Suprapubic skin (tissue), 4 donors: ENCODE measurements around the gene INPP1. TPM values are rescaled to one million over a fixed set of nuclear protein-coding genes. Genes with fewer than 3 reads are reported as not detected.
A peak's percentile ranks its signal among the peaks of the same experiment; 100 is the strongest.
"Not testable (repeated sequence)": the region's sequence is repeated elsewhere in the genome, so short reads cannot be mapped to it uniquely, and the experiment has no call there.

Experiments used
- DNase-seq, 2 donors: peaks; one replicate each; pipeline ENCODE4 v3.0.0-alpha.2; 2019; ENCODE audit warnings: low spot score in 2 of 2
- H3K27ac ChIP-seq: fragments of 200-600 bp; sonication (generic); one replicate; pipeline ENCODE4 v1.5.1; 2019
- H3K27me3 ChIP-seq: fragments of 200-600 bp; sonication (generic); one replicate; pipeline ENCODE4 v1.5.1; 2019
- H3K36me3 ChIP-seq: fragments of 200-600 bp; sonication (generic); one replicate; pipeline ENCODE4 v1.5.1; 2019
- H3K4me1 ChIP-seq: fragments of 200-600 bp; sonication (generic); one replicate; pipeline ENCODE4 v1.5.1; 2019
- H3K4me3 ChIP-seq: fragments of 200-600 bp; sonication (generic); one replicate; pipeline ENCODE4 v1.5.1; 2019; ENCODE audit warnings: mild to moderate bottlenecking
- H3K9me3 ChIP-seq: fragments of 200-600 bp; sonication (generic); one replicate; pipeline ENCODE4 v1.5.1; 2019
- EP300 ChIP-seq: sonication (generic); formaldehyde crosslinking; IDR thresholded peaks from one replicate; pipeline ENCODE4 v1.6.1; 2017; ENCODE audit warnings: antibody characterized with exemption
- POLR2A ChIP-seq, 2 donors: fragments of 450-650 bp; IDR thresholded peaks; one replicate each; pipeline ENCODE4 v1.6.1; 2017; ENCODE audit warnings: antibody characterized with exemption in 2 of 2, mild to moderate bottlenecking in 2 of 2, moderate library complexity in 2 of 2
- POLR2AphosphoS5 ChIP-seq, 3 donors: sonication (generic); formaldehyde crosslinking; IDR thresholded peaks; one replicate each; pipeline ENCODE4 v1.6.1; 2017; ENCODE audit warnings: antibody characterized with exemption in 3 of 3
- WGBS: methylation state at CpG from one replicate; pipeline ENCODE4 v1.1.5; 2018; 5-methylcytosine and 5-hydroxymethylcytosine counted together
- total RNA-seq, 4 donors: library from RNA; depleted of rRNA; stranded (reverse); fragments of >200 nt; gene quantifications; one replicate each; pipeline ENCODE4 v1.1.0, GENCODE V29; 2016
- TF ChIP-seq, protein P1 (sequence below), 2 donors: fragments of 200-600 bp in 1 of 2; fragments of 450-650 bp in 1 of 2; sonication (generic) in 1 of 2; IDR thresholded peaks; one replicate each; pipeline ENCODE4 v1.5.1; 2016 to 2019; ENCODE audit warnings: antibody characterized with exemption in 2 of 2, mild to moderate bottlenecking in 1 of 2, moderate library complexity in 1 of 2

INPP1 gene, protein sequence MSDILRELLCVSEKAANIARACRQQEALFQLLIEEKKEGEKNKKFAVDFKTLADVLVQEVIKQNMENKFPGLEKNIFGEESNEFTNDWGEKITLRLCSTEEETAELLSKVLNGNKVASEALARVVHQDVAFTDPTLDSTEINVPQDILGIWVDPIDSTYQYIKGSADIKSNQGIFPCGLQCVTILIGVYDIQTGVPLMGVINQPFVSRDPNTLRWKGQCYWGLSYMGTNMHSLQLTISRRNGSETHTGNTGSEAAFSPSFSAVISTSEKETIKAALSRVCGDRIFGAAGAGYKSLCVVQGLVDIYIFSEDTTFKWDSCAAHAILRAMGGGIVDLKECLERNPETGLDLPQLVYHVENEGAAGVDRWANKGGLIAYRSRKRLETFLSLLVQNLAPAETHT
- 10 to 100 TPM; 14.0 to 26.5 (median 17.5) TPM for total RNA-seq

DNA sequence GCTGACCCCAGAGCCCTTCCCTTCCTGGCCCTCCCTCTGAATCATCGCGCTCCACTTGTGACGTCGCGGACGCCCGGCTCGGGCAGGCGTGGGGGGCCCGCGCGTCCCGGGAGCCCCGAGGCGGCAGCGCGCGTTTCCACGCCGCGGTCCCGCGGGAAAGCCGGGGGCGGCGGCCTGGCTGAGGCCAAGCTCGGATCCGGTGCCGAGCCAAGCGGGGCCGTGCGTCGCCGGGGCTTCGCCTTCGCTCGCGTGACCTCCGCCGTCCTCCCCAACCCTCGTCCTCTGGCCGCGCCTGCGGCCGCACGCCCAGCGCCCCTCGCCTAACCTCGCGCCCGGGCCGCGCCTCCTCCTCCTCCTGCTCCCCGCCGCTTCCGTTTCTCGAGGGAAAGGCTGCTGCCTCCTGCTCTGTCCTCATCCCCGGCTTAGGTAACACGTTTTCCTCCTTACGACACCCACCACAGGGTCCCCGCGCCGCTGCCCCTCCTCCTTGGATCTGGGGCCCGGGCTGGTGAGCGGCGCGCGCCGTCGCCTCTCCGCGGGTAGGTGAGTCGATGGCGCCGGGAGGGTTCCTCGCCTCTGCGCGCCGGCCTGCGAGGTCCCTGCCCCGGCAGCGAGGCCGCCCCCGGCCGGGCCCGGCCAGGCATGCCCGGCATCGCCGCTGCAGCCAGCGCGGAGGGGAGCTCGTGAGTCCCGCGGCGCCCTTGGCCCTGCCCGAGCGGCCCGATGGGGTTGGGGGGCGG is at the start of gene INPP1:
Gene INPP1, plus strand, starts transcription at position 54 of the 740 bp plus-strand sequence. CDS start 16,514 bp downstream, outside the sequence.
- Histone ChIP-seq H3K4me3 (peak within 1 kb of the TSS; percentile 87), H3K27ac (peak within 1 kb of the TSS; percentile 97), H3K27me3 (no peaks in the 10 kb centered on the region), H3K4me1 (peaks cover 30% of the 10 kb centered on the region), H3K36me3 (no peaks in the 10 kb centered on the region), H3K9me3 (no peaks in the 10 kb centered on the region)
- TF ChIP-seq POLR2A (IDR thresholded peaks at IDR 0.05), result peak in 1 of 2 donors; percentile 48
- no peak for TF ChIP-seq EP300
- TF ChIP-seq, protein P1, sequence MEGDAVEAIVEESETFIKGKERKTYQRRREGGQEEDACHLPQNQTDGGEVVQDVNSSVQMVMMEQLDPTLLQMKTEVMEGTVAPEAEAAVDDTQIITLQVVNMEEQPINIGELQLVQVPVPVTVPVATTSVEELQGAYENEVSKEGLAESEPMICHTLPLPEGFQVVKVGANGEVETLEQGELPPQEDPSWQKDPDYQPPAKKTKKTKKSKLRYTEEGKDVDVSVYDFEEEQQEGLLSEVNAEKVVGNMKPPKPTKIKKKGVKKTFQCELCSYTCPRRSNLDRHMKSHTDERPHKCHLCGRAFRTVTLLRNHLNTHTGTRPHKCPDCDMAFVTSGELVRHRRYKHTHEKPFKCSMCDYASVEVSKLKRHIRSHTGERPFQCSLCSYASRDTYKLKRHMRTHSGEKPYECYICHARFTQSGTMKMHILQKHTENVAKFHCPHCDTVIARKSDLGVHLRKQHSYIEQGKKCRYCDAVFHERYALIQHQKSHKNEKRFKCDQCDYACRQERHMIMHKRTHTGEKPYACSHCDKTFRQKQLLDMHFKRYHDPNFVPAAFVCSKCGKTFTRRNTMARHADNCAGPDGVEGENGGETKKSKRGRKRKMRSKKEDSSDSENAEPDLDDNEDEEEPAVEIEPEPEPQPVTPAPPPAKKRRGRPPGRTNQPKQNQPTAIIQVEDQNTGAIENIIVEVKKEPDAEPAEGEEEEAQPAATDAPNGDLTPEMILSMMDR (IDR thresholded peaks at IDR 0.05), result no peak
- peak in 1 of 3 donors; percentile 45 for TF ChIP-seq POLR2AphosphoS5 (IDR thresholded peaks at IDR 0.05)
- 0% methylated on average over 42 of the region's 99 CpGs for WGBS
- peak; percentile 84 to 85 for DNase-seq

DNA sequence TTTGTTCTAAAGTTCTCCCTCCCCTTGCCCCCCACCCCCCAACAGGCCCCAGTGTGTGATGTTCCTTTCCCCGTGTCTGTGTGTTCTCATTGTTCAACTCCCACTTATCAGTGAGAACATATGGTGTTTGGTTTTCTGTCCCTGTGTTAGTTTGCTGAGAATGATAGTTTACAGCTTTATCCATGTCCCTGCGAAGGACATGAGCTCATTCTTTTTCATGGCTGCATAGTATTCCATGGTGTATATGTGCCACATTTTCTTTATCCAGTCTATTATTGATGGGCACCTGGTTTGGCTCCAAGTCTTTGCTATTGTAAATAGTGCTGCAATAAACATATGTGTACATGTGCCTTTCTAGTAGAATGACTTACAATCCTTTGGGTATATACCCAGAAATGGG is 45.5 kb upstream of the INPP1 start:
- not testable (repeated sequence) for H3K27me3 ChIP-seq, H3K27ac ChIP-seq, H3K9me3 ChIP-seq, H3K4me3 ChIP-seq, DNase-seq, H3K4me1 ChIP-seq
- WGBS, result 93% methylated on average over 2 of the region's 2 CpGs
- peaks cover 33% of the 10 kb centered on the region for H3K36me3 ChIP-seq

DNA sequence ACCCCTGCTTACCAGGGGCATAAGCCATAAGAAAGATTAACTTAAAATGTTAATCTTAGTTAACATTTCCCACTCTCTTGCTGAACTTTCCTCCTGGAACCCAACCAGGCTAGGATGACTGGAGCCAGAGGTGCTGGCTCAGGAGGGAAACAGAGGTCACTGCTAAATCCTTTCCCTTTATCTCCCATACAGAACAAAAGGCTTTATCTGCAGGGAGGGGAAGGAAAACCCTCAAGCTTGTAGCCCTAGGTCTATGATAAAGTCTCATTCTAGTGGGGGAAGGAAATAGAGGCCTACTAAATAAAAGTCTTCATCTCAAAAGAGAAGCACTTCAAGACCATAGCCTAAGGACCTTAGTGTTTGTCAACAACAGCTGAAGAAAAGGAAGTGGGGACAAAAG is 42.4 kb upstream of the INPP1 start:
- Histone ChIP-seq H3K4me3 (no peak overlapping the region), H3K27me3 (no peaks in the 10 kb centered on the region), H3K27ac (no peak overlapping the region), H3K4me1 (peaks cover 3% of the 10 kb centered on the region), H3K9me3 (no peaks in the 10 kb centered on the region), H3K36me3 (peaks cover 29% of the 10 kb centered on the region)
- TF ChIP-seq POLR2A (IDR thresholded peaks at IDR 0.05), result no peak
- TF ChIP-seq POLR2AphosphoS5 (IDR thresholded peaks at IDR 0.05), result no peak
- no peak for DNase-seq

DNA sequence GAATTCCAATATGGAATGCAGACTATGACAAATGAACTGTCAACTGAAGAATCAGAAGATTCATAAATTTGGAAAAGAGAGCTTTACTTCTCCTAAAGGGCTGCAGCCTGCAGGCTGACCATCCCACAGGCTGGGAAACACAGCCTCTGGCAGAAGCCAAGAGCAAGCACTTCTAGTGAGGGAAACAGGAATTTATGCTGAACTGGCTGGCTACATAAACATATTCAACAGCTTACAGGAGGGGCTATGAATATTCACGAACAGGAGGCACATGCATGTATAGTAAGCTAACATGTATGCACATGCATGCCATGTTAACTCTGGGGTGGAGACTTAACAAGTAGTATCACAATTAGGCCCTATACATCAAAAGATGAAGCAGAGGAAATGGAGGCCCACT is 41.3 kb upstream of the INPP1 start:
- no peak overlapping the region for H3K27ac ChIP-seq
- H3K4me1 ChIP-seq, result peaks cover 3% of the 10 kb centered on the region
- H3K27me3 ChIP-seq, result no peaks in the 10 kb centered on the region
- no peak overlapping the region for H3K4me3 ChIP-seq
- no peaks in the 10 kb centered on the region for H3K9me3 ChIP-seq
- H3K36me3 ChIP-seq, result peaks cover 31% of the 10 kb centered on the region
- DNase-seq, result no peak
- 55% methylated on average over 1 of the region's 1 CpG for whole genome bisulfite sequencing
- no peak for TF ChIP-seq POLR2AphosphoS5 (IDR thresholded peaks at IDR 0.05)
- no peak for TF ChIP-seq POLR2A (IDR thresholded peaks at IDR 0.05)
- TF ChIP-seq, protein P1 (IDR thresholded peaks at IDR 0.05), result no peak
- no peak for TF ChIP-seq EP300

DNA sequence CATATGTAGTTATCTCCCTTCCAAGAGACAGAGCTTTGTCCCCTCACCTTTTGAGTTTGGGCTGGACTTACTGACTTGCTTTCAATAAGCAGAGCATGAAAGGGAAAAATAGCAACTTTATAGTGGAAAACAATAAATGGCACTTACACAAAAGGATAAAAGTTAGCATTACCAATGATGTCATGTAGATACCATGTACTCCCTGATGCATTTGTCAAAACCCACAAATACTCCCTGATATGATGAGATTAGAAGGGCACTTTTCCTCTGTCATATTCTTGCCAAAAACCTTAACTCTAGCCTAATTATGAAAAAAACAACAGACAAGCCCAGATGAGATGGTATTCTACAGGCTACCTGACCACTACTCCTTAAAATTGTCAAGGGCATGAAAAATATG is 39.7 kb upstream of the INPP1 start:
- Histone ChIP-seq H3K27me3 (no peaks in the 10 kb centered on the region), H3K27ac (no peak overlapping the region), H3K4me1 (peaks cover 3% of the 10 kb centered on the region), H3K36me3 (peaks cover 43% of the 10 kb centered on the region), H3K4me3 (no peak overlapping the region), H3K9me3 (no peaks in the 10 kb centered on the region)
- TF ChIP-seq POLR2AphosphoS5 (IDR thresholded peaks at IDR 0.05) (no peak), EP300 (no peak), POLR2A (IDR thresholded peaks at IDR 0.05) (no peak)
- TF ChIP-seq, protein P1 (IDR thresholded peaks at IDR 0.05), result no peak
- no peak for DNase-seq

DNA sequence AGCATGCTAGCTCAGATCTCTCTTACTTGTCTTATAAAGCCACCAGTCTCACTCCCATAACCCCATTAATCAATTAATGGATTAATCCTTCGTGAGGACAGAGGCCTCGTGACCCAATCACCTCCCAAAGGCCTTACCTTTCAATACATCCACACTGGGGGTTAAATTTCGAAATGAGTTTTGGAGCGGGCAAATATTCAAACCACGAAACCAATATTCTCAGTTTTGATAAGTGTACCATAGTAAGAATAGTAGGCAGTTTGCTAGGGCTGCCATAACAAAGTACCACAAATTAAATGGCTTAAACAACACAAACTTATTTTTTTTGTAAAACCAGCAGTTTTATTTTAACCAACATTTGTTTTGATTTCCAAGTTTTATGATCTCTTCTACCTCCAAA is 39.0 kb upstream of the INPP1 start:
- H3K9me3 ChIP-seq, result no peaks in the 10 kb centered on the region
- no peak for DNase-seq
- WGBS, result 96% methylated on average over 5 of the region's 5 CpGs
- no peak overlapping the region for H3K4me3 ChIP-seq
- TF ChIP-seq POLR2A (IDR thresholded peaks at IDR 0.05) (no peak), POLR2AphosphoS5 (IDR thresholded peaks at IDR 0.05) (no peak)
- TF ChIP-seq, protein P1 (IDR thresholded peaks at IDR 0.05), result no peak
- no peaks in the 10 kb centered on the region for H3K27me3 ChIP-seq
- H3K4me1 ChIP-seq, result peaks cover 3% of the 10 kb centered on the region
- peaks cover 44% of the 10 kb centered on the region for H3K36me3 ChIP-seq
- H3K27ac ChIP-seq, result no peak overlapping the region
